GM12878 (cell line): Measurements from ENCODE around the gene CD2BP2. TPM values are rescaled to one million over a fixed set of nuclear protein-coding genes. Genes with fewer than 3 reads are reported as not detected.
A peak's percentile ranks its signal among the peaks of the same experiment; 100 is the strongest.

ENCODE experiments used
- EED ChIP-seq: sonication (generic); IDR thresholded peaks from 2 replicates; pipeline ENCODE4 v1.6.1; 2016; ENCODE audit warnings: antibody characterized with exemption, low read depth
- ELK1 ChIP-seq: IDR thresholded peaks from 2 replicates; pipeline ENCODE4 v1.6.1; 2012; ENCODE audit warnings: low read depth, low read length, improper control_type of control experiment
- EZH2 ChIP-seq: IDR thresholded peaks from 2 replicates; pipeline ENCODE4 v1.6.1; 2012; ENCODE audit warnings: low read depth, mild to moderate bottlenecking, control low read depth, inconsistent platforms, low read length, borderline replicate concordance; ENCODE audit not compliant: control insufficient read depth
- HDAC2 ChIP-seq: fragments of 200-600 bp; sonication (generic); IDR thresholded peaks from 2 replicates; pipeline ENCODE4 v1.6.1; 2017
- IKZF1 ChIP-seq: fragments of 450-650 bp; conservative IDR thresholded peaks from 2 replicates; pipeline ENCODE4 v1.6.1; 2017; ENCODE audit warnings: antibody characterized with exemption, mild to moderate bottlenecking
- IKZF2 ChIP-seq, 2 experiments: fragments of 450-650 bp; IDR thresholded peaks; 2 replicates each; pipeline ENCODE4 v1.6.1; 2017; ENCODE audit warnings: mild to moderate bottlenecking in 2 of 2, moderate library complexity in 2 of 2
- MLLT1 ChIP-seq: fragments of 450-650 bp; IDR thresholded peaks from 2 replicates; pipeline ENCODE4 v1.6.1; 2016; ENCODE audit warnings: mild to moderate bottlenecking
- MXI1 ChIP-seq: fragments of 150-350 bp; IDR thresholded peaks from 2 replicates; pipeline ENCODE4 v1.6.1; 2011; ENCODE audit warnings: low read depth, mild to moderate bottlenecking, inconsistent platforms, low read length, improper control_type of control experiment
- PBX3 ChIP-seq: IDR thresholded peaks from 2 replicates; pipeline ENCODE4 v1.6.1; 2011; ENCODE audit warnings: mild to moderate bottlenecking, low read depth, low read length, moderate library complexity; ENCODE audit not compliant: insufficient replicate concordance
- PML ChIP-seq: IDR thresholded peaks from 2 replicates; pipeline ENCODE4 v1.6.1; 2012; ENCODE audit warnings: low read length, inconsistent platforms
- POLR2AphosphoS2 ChIP-seq: IDR thresholded peaks from 2 replicates; pipeline ENCODE4 v1.6.1; 2011; ENCODE audit warnings: low read depth, mild to moderate bottlenecking, low read length, improper control_type of control experiment, moderate library complexity
- RAD51 ChIP-seq: fragments of 450-650 bp; IDR thresholded peaks from 2 replicates; pipeline ENCODE4 v1.6.1; 2016; ENCODE audit warnings: moderate library complexity, mild to moderate bottlenecking, inconsistent platforms
- RELB ChIP-seq: fragments of 450-650 bp; IDR thresholded peaks from 2 replicates; pipeline ENCODE4 v1.6.1; 2017; ENCODE audit warnings: low read depth, mild to moderate bottlenecking, moderate library complexity
- REST ChIP-seq: IDR thresholded peaks from 2 replicates; pipeline ENCODE4 v1.6.1; 2012; ENCODE audit warnings: mild to moderate bottlenecking, low read depth, low read length
- TCF12 ChIP-seq: IDR thresholded peaks from 2 replicates; pipeline ENCODE4 v1.6.1; 2011; ENCODE audit warnings: low read depth, mild to moderate bottlenecking, low read length
- USF1 ChIP-seq: IDR thresholded peaks from 2 replicates; pipeline ENCODE4 v1.6.1; 2011; ENCODE audit warnings: borderline replicate concordance, low read depth, mild to moderate bottlenecking, moderate library complexity, mixed read lengths, low read length; ENCODE audit not compliant: insufficient read depth; ENCODE audit errors: extremely low read length
- ZBED1 ChIP-seq: IDR thresholded peaks from 2 replicates; pipeline ENCODE4 v1.6.1; 2016; ENCODE audit warnings: borderline replicate concordance
- ZNF274 ChIP-seq: IDR thresholded peaks from one replicate; pipeline ENCODE4 v1.8.0; 2011; ENCODE audit not compliant: insufficient read length, insufficient read depth
- ZNF384 ChIP-seq: IDR thresholded peaks from 2 replicates; pipeline ENCODE4 v1.6.1; 2012; ENCODE audit warnings: low read depth, mild to moderate bottlenecking, low read length, improper control_type of control experiment, borderline replicate concordance
- polyA plus RNA-seq, 11 experiments: library from polyadenylated mRNA; depleted of rRNA in 4 of 11; unstranded in 6 of 11; stranded (reverse) in 5 of 11; fragments of >200 nt; fragmentation: Nextera tagmentation in 4 of 11; fragmentation: Illumina TruSeq in 1 of 11; extraction: Ambion mirVana in 4 of 11; extraction: Trizol in 1 of 11; gene quantifications; 1 replicate in 1 of 11; 2 replicates in 10 of 11; pipeline versions ENCODE4 v1.2.1 to v1.2.3, GENCODE V29; 2011 to 2016; ENCODE audit warnings: inconsistent platforms in 2 of 11, missing spikeins in 2 of 11, low read depth in 1 of 11
- total RNA-seq, 4 experiments: library from RNA; depleted of rRNA in 3 of 4; stranded (reverse); fragments of >200 nt in 3 of 4; fragmentation: Illumina TruSeq in 1 of 4; extraction: Trizol in 1 of 4; gene quantifications; 2 replicates each; pipeline versions ENCODE4 v1.2.1 to v1.2.3, GENCODE V29; 2013 to 2021

The CD2BP2 gene
- total and polyA plus RNA-seq, 10 of the 15 experiments (the other 5 are each of a cell fraction or from before 2014, with no cell fraction given), result 3.3 to 47.9 (median 31.8) TPM

GRCh38 chr16:30350134-30350871 lies 4.8 kb downstream of the CD2BP2 start (continued):
- TF ChIP-seq MXI1 (peak; percentile 45; the same call in 1 of the 2 replicates), PML (peak; percentile 78), EED (peak; percentile 84), RAD51 (peak; percentile 62; the same call in 1 of the 2 replicates), ELK1 (no peak), MLLT1 (peak; percentile 97), USF1 (peak; percentile 3), RELB (peak; percentile 92), ZNF384 (peak; percentile 18; the same call in 1 of the 2 replicates), REST (no peak), PBX3 (peak; percentile 71), POLR2AphosphoS2 (0 out of 2 replicates have a peak, but pooled peaks have one; percentile 1), EZH2 (peak; percentile 62; the same call in 1 of the 2 replicates), HDAC2 (no peak), ZNF274 (no peak), ZBED1 (peak; percentile 87), TCF12 (0 out of 2 replicates have a peak, but pooled peaks have one; percentile 26), IKZF1 (peak; percentile 95), IKZF2 (IDR thresholded peaks at IDR 0.05) (peak; percentile 95 to 96)
